ENCODE data around the gene BRINP3.

GRCh38 chr1:190138266-190138665, 339.4 kb downstream of the BRINP3 start:
- TF ChIP-seq CTCF (conservative IDR thresholded peaks at IDR 0.05; ENCODE audit: low read depth in 2 of 2), result no peak
- no peak for TF ChIP-seq POLR2AphosphoS5 (IDR thresholded peaks at IDR 0.05; ENCODE audit: low read depth)
- TF ChIP-seq EZH2 (IDR thresholded peaks at IDR 0.05; ENCODE audit: low read depth, unreplicated experiment), result no peak
- TF ChIP-seq EZH2phosphoT487 (IDR thresholded peaks at IDR 0.05; ENCODE audit: unreplicated experiment), result no peak
- no peak for TF ChIP-seq JUNB (IDR thresholded peaks at IDR 0.05; ENCODE audit: unreplicated experiment)
